ENCODE measurements around the gene RNU1-3.

RNU1-3 gene

DNA sequence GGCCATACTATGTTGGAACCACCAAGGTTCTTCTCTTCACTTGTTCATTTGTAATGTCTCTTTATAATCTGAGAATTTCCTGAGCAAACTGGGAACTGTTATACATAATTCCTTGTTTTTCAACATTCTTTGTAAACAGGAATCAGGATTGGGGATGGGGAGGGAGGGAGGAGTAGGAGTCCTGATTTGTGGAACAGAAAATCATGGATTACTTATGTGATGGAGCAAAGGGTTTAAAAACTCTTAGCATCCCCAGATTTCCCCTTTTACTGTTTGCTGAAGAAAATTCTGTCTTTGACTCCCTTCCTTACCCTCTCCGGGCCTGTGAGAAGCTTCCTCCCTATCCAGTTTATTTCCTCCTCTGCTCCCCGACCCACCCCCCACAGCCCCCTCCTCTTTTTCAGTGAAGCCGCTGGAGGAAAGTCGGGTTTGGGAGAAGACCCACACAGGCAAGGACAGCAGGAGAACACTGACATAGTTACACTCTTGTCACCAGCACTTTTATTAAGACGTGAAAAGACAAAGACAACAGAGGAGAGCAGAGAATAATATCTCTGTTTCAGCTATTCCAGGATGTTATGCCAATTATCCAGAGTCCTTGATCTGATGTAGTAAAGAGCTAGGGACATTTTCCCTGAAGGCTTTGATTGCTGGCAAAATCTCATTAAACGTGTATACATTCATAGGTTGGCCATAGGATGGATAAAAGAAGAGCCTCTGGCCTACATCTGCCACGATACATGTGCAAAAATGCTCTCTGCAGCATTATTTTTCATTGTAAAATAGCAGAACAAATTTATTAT lies 48.8 kb downstream of the RNU1-3 start:
- TF ChIP-seq, protein P1, sequence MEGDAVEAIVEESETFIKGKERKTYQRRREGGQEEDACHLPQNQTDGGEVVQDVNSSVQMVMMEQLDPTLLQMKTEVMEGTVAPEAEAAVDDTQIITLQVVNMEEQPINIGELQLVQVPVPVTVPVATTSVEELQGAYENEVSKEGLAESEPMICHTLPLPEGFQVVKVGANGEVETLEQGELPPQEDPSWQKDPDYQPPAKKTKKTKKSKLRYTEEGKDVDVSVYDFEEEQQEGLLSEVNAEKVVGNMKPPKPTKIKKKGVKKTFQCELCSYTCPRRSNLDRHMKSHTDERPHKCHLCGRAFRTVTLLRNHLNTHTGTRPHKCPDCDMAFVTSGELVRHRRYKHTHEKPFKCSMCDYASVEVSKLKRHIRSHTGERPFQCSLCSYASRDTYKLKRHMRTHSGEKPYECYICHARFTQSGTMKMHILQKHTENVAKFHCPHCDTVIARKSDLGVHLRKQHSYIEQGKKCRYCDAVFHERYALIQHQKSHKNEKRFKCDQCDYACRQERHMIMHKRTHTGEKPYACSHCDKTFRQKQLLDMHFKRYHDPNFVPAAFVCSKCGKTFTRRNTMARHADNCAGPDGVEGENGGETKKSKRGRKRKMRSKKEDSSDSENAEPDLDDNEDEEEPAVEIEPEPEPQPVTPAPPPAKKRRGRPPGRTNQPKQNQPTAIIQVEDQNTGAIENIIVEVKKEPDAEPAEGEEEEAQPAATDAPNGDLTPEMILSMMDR (IDR thresholded peaks at IDR 0.05; ENCODE audit: extremely low read depth, insufficient read depth, missing control alignments), result no peak
- DNase-seq (ENCODE audit: low spot score), result peak; percentile 54
- in situ Hi-C loops (cut with MboI; ENCODE audit: low pct_unique_long_range_greater_than_20kb, low sequenced_read_pairs, unreplicated experiment), result loop anchor here (10.0 to 25.0 kb wide), 4 partner anchors 107 to 619 kb away; partner anchors contain the start of genes CPLANE2 and PADI3

- DNase-seq (ENCODE audit: low spot score), result peak; percentile 49
- in situ Hi-C loops (cut with MboI; ENCODE audit: low pct_unique_long_range_greater_than_20kb, low sequenced_read_pairs, unreplicated experiment), result loop anchor here (10.0 to 25.0 kb wide), 4 partner anchors 108 to 620 kb away; partner anchors contain the start of genes CPLANE2 and PADI3
- TF ChIP-seq, protein P1 (IDR thresholded peaks at IDR 0.05; ENCODE audit: extremely low read depth, insufficient read depth, missing control alignments), result no peak
Measured at GRCh38 chr1:16617114-16617631, 49.6 kb downstream of the RNU1-3 start.
